CD4-positive, alpha-beta T cell treated with Interleukin-2 at 100 ng/mL for 4 hours (primary cell): Measurements from ENCODE around the gene WEE1.
"Not testable (repeated sequence)": the region's sequence is repeated elsewhere in the genome, so short reads cannot be mapped to it uniquely, and the experiment has no call there.

ENCODE experiments used
- DNase-seq: peaks from one replicate; pipeline ENCODE4 v3.0.0-alpha.2; 2020; ENCODE audit warnings: low spot score

Gene WEE1

DNA sequence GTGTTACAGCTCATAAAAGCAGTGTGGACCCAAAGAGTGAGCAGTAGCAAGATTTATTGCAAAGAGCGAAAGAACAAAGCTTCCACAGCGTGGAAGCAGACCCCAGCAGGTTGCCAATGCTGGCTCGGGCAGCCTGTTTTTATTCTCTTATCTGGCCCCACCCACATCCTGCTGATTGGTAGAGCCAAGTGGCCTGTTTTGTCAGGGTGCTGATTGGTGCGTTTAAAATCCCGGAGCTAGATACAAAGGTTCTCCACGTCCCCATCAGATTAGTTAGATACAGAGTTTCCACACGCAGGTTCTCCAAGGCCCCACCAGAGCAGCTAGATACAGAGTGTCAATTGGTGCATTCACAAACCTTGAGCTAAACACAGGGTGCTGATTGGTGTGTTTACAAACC lies 48.9 kb downstream of the WEE1 start:
- not testable (repeated sequence) for DNase-seq

DNA sequence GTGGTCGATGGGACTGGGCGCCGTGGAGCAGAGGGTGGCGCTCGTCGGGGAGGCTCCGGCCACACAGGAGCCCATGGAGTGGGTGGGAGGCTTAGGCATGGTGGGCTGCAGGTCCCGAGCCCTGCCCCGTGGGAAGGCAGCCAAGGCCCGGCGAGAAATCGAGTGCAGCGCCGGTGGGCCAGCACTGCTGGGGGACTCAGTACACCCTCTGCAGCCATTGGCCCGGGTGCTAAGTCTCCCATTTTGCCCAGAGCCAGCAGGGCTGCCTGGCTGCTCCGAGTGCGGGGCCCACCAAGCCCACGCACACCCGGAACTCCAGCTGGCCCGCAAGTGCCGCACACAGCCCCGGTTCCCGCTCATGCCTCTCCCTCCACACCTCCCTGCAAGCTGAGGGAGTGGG lies 49.6 kb downstream of the WEE1 start:
- DNase-seq, result not testable (repeated sequence)

DNA sequence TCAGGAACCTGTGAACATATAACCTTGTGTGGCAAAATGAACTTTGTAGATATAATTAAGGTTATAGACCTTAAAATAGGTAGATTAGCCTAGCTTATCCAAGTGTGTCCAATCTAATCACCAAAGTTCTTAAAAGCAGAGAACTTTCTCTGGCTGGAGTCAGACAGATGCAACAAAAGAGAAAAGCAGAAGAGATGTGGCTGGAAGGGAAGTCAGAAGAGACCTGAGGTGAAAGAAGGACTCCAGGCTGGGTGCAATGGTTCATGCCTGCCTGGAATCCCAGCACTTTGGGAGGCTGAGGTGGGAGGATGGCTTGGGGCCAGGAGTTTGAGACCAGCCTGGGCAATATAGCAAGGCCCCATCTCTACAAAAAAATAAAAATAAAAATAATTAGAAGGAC lies 51.0 kb downstream of the WEE1 start:
- DNase-seq, result no peak

DNA sequence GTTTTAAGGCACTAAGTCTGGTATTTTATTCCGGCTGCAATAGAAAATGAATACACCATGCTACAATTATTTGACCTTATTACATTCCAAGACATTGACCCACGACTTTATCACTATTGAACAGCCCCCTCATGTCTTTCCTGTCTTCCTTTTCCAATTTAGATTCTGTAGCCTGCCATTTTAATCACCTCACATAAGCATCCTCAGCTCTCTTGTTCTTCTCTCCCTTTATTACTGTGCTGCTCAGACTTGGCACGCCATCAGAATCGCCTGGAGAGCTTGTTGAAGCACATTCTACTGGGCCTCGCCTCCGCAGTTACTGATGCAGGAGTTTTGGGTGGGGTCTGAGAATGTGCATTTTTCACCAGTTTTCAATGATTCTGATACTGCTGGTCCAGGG lies 51.7 kb downstream of the WEE1 start:
- DNase-seq, result no peak

DNA sequence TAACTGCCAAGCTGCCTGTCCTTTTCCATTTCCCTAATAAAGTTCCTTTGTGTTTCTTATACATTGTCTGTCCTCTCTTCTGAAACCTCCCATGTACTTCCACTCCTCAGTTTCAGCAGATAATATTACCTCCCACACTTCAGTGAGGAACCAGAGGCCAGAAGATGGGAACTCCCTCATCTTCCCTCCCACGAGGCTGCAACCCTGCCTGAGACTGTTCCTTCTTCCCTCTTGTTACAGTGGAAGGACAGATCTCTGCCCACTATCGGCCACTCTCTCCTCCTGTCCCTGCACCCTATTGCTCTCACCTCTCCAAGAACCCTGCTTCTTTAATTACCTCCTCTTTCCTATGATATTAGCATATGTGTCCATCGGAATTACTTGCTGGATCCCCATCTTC lies 52.3 kb downstream of the WEE1 start:
- no peak for DNase-seq

DNA sequence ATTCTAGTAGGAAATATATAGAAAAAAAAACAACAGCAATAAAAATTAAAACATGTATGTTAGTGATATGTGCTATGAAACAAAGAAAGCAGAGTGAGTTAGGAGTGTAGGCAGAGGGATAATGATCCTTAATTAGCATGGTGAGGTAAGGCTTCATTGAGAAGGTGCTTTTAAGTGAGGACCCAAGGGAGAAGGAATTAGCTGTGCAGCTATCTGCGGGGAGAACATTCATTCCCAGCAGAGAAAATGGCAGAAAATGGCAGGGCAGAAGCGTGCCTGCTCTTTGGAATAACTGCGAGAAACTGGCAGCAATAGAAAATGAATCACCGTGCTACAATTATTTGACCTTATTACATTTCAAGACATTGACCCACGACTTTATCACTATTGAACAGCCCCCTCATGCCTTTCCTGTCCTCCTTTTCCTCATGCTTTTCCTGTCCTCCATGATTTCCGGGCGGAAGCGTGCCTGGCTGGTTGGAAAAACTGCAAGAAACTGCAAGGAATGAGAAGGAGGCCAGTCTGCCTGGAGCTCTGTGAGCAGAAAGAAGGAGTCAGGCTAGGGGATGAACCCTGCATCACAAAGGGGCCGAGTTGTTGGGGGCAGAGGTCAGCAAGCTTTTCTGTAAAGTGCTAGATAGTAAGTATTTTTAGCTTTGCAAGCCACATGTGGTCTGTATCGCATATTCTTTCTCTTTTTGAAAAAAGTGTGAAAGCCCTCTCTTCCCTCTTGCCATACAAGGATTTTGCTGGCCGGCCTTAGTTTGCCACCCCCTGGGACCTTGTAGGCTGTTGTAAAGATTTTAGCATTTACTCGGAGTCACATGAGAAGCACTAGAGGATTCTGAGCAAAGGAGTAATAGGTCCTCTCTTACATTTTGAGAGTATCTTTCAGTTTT lies 53.3 kb downstream of the WEE1 start:
- DNase-seq, result no peak

DNA sequence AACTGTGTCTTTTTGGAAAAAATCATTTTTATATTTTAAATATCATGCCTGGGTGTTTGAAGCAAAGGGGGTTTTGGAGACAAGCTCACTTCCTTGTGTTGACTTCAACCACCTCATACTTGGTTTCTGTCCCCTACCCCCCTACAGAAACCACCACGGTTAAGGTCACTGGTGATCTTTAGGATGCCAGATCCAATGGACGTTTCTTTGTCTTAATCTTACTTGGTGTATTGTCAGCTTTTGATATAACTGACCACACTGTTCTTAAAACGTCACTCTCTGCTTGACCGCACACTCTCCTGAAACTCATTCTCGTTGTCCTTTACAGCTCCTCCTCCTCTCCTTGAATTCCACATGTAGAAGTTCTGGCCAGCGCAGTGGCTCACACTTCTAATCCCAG lies 55.6 kb downstream of the WEE1 start:
- DNase-seq, result no peak

DNA sequence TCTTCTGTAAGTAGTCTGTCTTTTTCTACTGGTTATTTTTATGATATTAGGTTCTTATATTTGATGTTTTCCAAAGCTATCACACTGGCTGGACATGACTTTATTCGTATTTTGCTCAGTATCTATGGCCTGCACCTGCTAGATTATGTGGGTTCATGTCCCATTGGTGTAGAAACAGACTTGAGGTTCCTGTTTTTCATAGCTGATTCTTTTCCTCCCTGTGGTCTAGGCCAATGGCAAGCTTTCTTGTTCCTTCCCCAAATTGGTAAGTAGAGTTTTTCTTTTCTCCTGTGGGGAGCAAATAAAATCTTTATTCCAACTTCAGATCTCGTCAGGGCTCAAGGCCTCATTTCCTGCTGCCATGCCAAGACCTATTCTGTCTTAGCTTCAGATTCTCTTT lies 60.2 kb downstream of the WEE1 start:
- DNase-seq, result no peak

DNA sequence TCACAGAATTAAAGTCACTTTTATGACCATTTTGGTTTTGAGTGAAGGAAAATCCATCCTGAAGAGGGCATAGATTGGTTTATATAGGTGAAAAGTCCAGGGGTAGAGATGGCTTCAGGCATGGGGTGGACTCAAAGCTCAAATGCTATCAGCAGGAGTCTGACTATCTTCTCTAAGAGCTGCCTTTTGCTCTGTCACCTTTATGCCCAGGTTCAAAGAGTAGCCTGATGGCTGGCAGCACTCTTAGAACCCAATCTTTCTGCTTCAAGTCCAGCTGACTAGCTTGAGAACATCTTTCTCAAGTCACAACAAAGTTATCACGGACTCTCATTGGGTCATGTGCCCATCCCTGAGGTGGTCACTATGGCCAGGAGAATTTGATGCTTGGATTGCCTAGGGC lies 63.2 kb downstream of the WEE1 start:
- no peak for DNase-seq

DNA sequence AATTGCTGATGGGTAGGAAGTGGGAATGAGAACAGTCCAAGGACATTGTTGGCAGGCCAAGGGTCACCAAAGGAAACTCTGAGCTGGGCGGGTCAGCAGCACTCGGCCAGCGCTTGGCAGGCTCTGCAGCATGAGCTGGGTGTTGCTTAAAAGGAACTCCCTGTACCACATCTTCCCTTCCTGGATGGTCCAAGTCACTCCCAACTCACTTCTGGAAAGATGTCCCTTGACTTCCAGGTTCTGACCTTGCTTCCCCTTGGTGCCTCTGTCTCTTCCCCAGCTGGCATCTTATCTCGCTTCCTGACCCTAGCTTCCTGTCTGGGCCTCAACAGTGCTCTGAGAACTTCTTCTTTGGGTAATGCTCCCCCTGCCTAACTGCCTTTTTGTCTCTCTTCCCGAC lies 65.6 kb downstream of the WEE1 start:
- no peak for DNase-seq
